CMK (cell line): ENCODE data around the gene KIAA2012.
A peak's percentile ranks its signal among the peaks of the same experiment; 100 is the strongest.
"Not testable (repeated sequence)": the region's sequence is repeated elsewhere in the genome, so short reads cannot be mapped to it uniquely, and the experiment has no call there.

Experiments
- DNase-seq: peaks from one replicate; pipeline ENCODE4 v3.0.0-alpha.2; 2010; ENCODE audit warnings: low read depth

KIAA2012 gene

GRCh38 chr2:202196727-202197126, 123.7 kb downstream of the KIAA2012 start:
- no peak for DNase-seq

- no peak for DNase-seq
These were observed 128.4 kb downstream of the KIAA2012 start for GRCh38 chr2:202201220-202202160.

DNA sequence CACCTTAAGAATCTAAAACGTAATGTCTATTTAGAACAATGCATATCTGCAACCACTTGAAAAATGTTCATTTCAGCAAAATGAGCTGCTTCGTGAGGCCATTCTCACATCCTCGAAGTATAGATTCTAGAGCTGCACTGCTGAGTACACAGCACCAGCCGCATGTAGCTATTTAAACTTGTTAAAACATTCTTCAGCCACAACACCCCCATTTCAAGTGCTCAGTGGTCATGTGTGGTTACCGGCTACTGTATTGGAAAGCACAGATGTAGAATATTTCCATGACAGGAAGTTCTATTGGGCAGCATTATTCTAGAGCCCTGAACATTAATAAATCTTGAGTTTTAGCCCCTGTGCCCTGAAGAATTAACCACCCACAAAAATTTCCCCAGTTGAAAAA, 130.3 kb downstream of the KIAA2012 start:
- DNase-seq, result no peak

DNA sequence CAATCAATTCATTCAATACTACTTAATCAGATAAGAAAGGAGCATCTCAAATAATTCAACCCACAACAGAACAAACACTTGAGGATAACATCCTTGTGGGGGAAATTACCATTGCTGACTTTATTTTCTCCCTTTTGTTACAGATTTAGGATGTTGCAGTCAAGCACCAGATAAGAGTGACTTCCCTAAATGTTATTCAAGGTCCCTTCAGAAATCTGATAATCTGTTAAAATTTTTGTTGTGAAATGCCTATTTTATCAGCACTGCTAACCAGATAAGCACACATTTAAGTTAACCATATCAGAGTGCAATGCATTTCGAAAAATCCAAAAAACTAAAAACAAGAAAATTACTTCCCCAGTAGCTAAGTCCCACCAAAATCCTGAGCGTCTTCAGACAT, 131.8 kb downstream of the KIAA2012 start:
- DNase-seq, result no peak

DNA sequence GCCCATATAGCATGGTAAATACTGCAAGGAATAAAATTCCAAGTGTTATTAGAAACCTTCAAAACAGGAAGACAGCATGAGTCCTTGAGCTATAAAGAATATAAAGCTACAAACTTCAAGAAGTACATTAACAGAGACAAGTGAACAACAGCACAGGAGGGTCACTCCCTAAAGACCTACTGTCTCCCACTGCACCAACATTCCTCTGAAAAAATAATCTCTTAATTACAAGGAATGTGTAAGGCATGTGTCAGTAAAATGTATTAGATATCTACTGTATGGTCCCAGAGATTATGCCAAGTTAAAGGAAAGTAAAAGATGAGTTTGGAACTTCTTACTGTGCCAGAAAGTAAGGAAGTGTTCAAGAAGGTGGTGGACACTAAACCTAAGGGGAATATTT, 135.5 kb downstream of the KIAA2012 start:
- DNase-seq, result no peak

- DNase-seq, result no peak
These were observed 142.1 kb downstream of the KIAA2012 start for GRCh38 chr2:202215179-202215578.

DNA sequence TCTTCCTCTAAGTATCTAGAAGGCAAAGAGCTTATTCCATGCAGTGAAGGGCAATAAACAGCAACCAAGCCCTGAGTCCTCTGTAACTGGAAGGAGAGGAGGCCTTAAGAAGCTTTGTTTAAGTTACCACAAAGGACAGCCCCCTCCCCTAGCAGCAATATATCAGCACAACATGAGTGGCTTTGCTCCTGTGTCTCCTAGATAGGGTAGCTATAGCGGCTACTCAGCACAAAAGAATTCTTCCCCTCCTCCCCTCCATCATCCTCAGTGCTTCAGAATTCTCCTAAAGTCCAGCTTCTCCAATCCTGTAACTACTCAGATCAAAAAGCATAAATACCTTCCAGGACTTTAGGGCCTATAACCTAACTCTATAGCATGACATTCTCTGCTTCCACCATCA, 148.8 kb downstream of the KIAA2012 start:
- no peak for DNase-seq

DNA sequence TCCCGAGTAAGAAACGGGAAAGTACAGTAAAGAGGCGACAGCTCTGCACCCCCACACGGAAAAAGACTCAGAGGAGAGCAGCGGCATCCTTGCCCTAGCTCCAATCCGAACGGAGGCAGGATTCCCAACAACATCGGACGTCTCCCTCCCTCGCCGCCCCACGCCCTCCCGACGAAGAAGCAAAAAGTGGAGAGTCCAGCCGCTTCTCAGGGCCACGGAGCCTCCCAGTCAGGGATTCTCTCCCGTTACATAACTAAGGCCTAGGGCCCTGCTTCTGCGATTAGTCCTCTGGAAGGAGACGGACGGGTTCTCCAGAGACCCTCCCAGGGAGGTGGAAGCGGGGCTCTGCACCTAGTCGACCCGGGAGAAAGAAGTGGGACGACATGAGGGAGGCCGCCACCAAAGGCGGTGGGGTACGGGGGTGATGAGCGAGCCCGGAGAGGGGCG, 164.8 kb downstream of the KIAA2012 start:
- DNase-seq, result no peak

- peak; percentile 80 for DNase-seq
These were observed 165.5 kb downstream of the KIAA2012 start, which contains the start of gene SUMO1 for GRCh38 chr2:202238234-202239197. Gene SUMO1, minus strand, starts transcription at chr2:202238597. Its CDS starts 146 bp downstream, at chr2:202238451.

DNA sequence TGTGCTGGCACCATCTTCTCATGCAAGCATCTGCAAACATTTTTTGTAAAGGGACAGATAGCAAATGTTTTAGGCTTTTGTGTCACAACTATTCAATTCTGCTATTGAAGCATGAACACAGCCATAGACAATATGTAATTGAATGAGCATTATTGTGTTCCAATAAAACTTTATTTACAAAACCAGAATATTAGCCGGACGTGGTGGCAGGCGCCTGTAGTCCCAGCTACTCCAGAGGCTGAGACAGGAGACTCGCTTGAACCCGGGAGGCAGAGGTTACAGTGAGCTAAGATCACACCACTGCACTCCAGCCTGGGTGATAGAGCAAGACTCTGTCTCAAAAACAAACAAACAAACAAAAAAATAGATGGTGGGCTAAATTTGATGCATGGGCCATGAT, 174.7 kb downstream of the KIAA2012 start:
- DNase-seq, result not testable (repeated sequence)

DNA sequence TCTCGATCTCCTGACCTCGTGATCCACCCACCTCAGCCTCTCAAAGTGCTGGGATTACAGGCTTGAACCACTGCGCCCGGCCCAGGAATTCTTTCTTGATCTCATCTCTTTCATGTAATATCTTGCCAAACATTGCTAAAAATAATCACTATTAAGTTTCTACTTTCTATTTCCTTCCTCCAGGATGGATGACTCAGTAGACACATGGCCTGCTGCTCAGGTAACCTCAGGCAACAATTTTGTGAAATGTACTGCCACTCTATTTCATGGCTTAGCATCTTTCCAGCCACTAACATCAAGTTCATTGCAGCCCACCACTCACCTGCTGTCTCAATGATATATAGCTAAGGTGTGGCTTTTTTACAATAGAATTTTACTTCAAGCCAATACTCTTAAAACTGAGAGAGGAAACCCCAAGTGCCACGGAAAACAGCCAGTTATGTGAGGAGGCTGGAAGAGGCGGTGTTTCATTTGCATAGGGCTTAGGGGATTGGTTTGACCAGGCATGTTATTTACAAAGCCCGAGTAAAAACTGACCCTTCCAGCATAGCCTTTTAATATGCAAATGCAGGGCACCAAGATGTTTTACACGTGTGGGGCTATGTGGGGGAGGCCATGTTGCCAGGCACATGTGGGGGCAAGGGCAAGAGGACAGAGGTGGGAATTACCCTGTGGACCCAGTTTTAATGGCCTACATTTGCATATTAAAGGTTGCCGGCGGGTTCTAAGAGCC, 176.6 kb downstream of the KIAA2012 start:
- DNase-seq, result no peak

- no peak for DNase-seq
These were observed 178.4 kb downstream of the KIAA2012 start for GRCh38 chr2:202251494-202251893.
